GM18868 (cell line): Measurements from ENCODE around the gene UBE2QL1.

Experiments
- ATAC-seq: cut with Tn5 transposase; IDR thresholded peaks from one replicate; pipeline ENCODE4 v1.9.1; 2021; ENCODE audit warnings: mild to moderate bottlenecking, moderate library complexity; ENCODE audit not compliant: unreplicated experiment

Gene UBE2QL1

DNA sequence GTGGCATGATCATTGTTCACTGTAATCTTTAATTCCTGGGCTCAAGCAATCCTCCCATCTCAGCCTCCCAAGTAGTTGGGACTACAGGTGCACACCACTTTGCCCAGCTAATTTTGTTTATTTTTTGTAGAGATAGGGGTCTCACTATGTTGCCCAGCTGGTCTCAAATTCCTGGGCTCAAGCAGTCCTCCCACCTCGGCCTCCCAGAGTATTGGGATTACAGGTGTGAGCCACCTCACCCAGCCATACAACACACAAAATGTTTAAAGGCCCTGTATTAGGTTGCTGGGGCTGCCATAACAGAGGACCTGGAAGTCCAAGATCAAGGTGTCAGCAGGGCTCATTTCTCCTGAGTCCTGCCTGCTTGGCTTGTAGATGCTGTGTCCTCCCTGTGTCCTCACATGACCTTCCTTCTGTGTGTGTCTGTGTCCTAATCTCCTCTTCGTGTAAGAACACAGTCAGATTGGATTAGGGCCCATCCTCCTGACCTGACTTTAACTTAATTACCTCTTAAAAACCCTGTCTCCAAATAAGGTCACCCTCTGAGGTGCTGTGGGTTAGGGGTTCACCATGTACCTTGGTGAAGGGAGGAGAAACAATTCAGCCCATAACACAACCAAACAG, 5.4 kb downstream of the UBE2QL1 start:
- ATAC-seq, result no peak

DNA sequence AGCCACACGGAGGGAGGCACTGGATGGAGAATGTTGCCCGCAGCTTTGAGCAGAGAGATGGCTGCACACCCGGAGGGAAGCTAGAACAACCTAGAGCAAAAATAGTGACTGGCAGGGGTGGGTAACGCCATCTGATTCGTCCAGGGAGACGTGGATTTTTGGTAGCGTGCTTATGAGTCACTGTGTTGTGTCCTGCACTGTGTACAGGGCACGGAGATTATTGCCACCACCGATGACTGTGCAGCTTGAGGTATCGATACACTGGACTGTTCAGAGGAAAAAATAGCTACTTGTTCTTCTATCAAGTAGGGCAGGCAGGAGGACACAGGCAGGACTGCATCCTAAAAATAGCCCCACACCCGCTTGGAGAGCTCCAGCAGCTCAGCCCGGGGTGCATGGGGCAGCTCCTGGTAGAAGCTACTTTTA, 6.0 kb downstream of the UBE2QL1 start:
- no peak for ATAC-seq

DNA sequence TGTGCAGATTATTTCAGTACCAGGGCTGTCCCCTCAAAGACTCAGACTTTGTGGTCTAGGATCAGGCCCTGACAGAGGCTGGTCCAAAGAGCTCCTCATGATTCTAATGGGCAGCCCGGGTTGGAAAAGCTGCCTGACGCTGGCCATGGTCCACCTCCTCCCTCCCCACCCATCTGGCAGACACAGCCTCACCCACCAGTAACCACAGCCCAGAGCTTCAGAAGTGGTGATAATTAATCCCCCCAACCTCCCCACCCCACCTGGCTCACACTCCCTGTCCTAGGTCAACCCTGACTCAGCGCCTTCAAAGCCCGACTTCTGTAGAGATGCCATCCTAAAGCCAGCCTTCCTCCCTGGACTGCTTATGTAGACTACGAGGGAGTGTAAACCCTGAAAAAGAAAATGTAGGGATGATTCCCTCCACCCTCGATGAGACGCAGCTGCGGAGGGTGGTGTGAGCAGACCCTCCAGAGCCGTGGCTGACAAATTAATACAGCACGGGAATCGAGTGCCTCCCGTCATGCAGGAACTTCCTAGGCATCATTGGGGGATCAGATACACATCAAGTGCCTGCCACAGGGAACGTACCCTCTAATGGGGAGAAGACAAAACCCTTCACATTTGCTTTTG, 7.0 kb downstream of the UBE2QL1 start:
- no peak for ATAC-seq

DNA sequence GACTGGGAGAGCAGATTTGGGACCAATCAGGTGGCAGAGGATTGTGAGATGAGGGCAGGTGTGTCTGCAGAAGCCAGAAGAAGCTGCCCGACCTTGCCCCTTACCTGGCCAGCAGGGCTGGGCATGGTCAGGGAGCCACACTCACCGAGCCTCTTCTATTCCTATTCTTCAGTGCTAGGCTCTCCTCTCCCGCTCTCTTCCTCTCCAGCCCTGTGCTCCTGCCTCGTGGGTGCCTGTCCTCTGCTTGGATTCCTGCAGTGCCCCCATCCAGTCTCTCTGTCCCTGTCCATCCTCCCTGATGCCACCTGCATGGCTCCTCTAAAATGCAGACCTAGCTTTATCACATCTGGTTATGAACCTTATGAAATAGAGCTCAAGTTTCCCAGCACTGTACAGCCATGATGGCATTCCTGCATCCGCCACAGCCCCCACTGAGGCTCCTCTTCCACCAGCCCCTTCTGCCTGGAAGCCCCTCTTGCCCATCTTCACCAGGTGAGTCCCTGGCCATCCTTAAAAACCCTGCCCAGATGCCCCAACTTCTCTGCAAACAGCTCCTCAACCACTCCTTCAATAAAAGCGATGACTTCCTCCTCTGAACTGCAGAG, 8.2 kb downstream of the UBE2QL1 start:
- ATAC-seq, result no peak

DNA sequence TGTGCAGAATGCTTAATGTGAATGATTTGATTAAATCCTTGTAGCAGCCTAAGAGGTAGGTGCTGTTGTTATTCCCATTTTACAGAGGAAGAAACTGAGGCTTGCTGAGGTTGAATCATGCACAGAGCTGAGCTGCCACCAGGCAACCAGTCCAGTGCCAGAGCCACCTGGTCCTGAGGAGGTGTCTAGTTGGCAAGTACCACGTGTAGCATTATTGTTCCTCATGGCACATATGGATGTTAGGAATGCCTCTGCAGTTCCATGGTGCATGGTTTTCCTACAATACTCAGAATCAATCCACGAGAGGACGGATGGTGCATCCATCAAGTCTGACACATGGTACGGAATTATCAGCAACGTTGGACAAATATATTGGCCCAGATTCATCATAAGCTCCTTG, 8.9 kb downstream of the UBE2QL1 start:
- ATAC-seq, result no peak

DNA sequence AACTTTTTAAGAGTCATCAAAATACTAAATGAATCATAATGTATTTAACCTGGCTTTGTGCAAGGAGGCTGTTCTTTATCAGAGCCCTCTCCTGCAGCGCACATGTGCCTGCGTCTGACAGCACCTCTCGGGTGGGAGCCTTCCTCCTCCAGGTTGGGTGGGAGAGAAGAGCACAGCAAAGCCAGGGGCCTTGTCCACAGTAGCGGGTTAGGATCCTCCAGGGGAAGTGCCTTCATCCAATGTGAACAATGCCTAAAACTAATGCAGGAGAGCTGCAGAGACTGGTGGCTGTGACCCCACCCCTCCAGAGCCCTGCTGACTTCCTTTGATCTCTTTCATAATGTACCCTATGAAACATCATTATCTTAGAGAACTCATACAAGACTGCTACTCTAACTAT, 10.2 kb downstream of the UBE2QL1 start:
- no peak for ATAC-seq

DNA sequence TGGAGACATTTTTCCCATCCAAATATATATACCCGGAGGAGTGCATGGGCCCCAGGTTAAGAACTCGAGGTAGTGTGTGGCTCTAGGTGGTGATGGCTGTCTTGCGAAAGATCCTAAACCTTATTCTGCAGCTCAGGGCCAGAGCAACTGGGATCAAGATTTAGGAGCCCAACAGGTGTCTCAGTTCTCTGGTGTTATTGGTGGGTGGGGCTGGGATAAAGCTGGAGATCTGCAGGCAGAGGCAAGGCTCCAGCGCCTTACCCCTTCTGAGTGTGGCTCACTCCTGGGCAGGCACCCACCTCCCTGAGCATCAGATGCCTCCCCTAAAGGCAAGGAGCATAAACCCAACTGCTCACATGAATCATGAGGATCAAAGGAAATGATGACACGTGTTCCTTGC, 11.2 kb downstream of the UBE2QL1 start:
- no peak for ATAC-seq

DNA sequence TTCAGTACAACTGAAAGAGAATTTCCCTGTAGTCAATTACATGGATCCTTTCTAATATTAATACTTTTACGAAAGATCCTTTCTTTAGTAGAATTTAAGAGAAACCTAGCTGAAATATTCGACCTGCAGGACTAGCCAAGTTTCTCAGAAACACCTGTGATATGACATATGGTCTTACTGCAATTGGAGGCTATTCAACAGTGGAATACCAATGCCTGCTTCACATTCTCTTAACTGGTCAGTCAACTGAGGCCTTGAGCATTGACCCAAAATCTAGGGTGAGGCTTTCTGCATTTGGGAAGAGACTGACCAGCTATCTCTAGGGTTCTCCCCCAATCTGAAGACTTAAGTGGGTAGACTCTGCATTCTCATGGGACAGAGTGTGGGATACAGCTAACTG, 12.3 kb downstream of the UBE2QL1 start:
- no peak for ATAC-seq

DNA sequence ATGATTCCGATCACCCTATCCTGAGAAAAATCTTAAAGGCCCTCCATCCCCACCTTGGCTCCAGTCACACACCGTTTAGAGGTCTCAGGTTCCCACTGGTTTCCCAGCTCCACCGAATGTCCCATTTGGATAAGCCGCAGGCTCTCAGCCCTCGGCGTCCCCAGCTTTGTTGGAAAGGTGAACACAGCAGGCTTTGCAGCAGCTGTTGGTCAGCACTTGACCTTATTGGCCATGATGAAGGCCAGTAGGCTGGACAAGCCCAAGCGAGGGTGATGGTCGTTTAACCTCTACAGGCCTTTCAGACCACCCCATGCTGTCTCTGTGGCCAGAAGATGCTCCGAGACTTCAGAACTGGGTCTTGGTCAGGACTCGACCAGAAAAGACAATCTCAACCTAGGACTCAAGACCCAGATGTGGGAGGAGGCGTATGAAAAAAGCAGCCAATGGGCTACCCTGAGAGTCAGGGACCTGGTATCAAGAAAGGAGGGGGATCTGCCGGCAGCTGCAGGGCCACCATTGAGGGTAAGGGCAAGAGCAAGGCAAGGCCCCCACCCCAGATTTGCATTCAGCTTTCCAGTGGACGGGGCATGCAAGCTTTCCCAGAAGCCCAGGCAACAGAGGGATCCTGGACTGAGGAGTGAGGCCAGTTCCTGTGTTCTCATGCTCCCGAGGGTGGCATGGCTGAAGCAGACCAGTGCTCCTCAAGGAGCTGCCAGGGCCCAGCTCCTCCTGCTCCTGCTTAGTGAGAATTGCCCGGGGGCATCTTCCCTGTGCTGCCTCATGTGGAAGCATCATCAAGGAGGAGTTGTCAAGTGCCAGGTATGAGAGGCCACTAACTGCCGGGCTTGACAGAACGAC, 13.4 kb downstream of the UBE2QL1 start:
- no peak for ATAC-seq

DNA sequence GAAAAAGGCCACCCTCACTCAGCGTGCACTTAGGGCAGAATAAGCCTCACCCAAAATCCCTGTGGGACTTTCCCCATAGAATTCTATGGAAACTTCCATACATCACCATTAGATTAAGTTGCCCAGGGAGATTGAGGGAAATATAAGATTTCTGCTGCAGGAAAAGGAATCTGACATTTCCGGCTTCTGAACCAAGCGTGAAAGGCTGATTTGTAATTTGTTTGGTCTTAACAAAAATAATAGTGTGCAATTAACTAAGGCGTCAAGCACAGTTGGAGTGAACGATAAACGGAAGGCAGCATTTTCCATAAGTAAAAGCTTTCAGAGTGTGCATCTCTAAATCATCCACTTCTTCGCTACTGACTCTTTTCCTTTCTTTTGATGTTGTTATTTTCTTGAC, 14.0 kb downstream of the UBE2QL1 start:
- no peak for ATAC-seq

DNA sequence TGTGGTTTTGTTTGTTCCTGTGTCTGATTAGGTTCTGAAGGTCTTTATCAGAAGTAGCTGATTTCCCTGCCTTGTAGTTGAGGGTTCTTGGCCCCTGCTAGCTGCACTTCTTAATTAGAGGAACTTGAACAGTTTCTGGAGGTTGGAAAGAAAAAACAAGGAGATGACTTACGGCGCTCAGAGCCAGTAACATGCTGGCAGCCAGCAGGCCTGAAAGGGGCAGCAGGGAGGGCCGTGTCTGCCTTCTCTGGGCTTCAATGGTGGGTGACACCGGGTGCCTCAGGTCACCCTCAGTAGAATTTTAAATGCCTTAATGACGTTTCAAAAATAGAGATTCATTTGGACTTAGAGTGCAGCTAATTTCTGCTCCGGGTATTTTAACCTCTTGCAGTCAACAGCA, 15.8 kb downstream of the UBE2QL1 start:
- no peak for ATAC-seq

DNA sequence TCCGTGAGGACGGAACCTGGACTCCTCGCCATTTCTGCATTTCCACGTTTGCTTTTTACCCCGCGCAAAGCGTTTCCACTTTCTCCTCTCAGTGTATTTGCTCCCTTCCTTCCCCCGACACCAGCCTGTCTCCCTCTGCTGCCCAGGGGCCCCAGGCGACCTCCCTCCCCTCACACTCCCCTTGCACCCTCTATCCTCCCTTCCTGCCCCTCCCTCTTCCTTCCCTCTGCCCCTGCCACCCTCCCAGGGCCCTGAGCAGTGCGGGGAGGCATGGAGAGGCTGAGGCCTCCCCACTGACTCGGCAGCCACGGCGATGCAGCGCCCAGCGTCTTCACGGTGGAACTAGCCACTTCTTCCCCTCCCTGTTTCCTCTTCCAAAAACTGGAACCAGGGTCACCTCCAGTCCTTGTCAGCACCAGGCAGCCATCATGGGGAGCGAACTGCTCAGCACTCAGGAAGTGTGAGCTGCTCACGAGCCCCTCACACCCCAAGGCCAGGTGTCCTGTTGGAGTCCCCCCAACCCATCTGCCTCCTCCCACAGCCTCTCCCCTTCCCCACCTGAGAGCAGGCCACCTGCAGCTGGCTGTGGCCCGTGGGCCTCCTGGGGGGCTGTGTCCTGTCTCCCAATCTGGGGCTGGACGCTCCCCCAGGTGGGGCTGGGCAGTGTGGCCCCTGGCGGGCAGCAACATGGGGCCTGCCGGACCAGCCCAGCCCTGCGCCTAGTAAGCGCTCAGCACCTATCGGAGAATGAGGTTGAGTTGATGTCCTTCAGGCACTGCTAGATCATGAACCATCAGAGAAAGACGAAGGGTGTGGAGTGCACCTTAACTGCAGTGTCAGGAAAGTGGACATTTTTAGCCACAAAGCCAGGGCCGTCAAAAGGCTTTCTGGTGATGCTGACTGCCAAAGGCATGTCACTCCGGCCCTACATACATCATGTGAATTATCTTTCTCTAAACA, 17.5 kb downstream of the UBE2QL1 start:
- ATAC-seq, result no peak

DNA sequence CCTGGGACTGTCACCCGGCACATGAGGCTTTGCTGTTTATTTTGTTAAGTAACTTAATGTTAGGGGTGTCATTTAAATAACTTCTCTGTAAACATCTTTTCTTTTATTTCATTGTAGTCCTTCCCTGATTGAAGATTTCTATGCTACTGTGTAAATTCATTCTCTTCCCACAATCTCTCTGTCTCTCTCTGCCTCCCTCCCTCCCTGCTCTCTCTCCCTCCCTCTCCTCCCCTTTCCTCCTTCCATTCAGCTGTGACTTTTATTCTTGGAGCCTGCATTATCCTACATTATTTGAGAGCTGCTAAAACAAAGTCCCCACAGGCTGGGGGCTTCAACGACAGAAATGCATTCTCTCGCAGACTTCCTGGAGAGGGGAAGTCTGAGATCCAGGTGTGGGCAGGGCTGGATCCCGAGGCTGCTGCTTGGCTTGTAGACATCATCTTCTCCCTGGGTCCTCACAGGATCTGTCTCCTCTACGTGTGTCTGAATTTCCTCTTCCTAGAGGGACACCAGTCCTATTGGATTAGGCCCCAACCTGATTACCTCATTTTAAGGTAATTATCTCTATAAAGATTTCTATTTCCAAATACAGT, 18.4 kb downstream of the UBE2QL1 start:
- no peak for ATAC-seq

DNA sequence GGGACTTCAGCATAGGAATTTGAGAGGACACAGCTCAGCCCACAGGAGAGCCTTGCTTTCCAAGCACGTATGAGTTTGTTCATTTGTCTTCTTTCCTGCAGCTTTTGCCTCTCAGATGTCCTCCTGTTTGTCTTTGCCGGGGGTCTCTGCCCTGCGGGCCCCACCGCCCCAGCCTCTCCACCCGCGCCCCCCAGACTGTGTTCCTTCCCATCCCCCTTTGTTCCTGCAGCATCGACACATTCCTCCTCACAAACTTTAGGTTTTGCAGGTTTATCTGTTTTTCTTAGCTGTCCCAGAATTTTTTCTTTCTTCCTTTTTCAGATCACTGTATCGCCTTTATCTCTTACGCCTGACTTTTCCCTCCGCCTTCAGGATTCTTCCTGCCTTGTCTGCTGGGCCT, 18.9 kb downstream of the UBE2QL1 start:
- no peak for ATAC-seq

DNA sequence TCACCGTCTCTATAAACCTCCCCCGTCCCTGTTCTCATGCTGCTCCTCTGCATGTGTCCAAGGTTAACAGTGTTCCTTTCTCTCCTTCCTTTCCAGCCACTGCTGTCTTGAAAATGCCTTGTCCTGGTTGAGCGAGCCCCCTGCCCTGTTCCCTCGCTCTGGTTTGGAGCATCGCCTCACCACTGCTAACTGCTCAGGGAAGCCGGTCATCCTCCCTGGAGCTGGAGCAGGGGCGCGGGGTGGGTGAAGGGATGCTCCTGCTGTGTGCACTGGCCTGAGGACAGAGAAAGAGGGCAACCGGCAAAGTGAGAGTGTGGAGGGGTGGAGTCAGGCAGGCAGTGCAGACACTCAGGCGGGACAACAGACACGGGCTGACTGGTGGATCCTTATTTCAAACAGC, 19.4 kb downstream of the UBE2QL1 start:
- no peak for ATAC-seq

DNA sequence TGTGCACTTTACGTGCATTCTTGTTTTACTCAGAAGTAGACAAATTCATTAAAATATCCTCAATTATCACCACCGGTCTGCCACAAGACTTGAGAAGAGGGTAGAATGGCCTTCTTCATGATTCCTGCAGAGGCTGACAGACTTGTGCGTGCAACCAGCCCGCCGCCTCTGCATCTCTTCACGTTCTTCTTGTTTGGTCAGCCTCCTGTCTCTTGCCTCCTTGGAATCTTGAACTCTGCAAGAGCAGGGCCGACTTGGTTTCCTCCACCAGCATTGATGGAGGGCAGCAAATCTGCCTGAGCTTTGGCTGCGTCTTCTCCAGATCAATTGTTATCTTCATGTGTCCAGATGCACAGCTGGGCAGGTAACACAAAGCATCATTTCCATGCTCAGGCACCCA, 20.2 kb downstream of the UBE2QL1 start:
- ATAC-seq, result no peak

DNA sequence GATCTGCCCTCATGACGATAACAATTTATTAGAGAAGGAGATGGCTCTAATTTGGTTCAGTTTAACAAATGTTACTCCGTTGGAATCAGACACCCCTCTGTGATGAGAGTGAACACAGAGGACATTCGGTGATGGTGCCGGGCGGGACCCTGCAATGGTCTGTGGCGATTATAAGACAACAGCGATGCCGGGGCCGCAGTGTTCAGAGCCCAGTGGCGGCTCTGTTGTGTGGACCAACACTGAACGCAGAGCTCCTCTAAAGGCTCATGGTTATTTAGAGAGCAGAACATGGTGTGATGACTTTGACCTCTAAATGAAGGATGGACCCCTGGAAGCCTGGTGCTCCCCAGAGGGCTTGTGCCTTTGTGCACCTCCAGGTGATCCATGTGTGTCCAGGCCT, 21.2 kb downstream of the UBE2QL1 start:
- ATAC-seq, result no peak

DNA sequence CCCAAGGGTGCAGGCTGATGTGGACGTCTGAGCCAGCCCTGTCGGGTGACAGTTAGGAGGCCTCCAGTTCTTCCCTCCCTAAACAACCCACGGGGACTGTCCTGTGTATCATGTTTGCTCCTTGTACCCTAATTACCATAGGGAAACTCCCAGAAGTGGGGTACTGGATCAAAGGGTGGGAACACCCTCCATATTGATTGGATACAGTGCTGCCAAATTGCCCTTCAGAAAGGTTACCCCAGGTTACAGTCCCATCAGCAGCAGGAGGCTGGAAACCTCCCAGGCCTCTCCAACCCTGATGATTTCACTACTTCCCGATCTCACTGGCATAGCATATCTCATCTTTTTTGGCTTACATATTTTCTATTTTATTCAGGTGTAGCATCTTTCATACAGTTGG, 22.0 kb downstream of the UBE2QL1 start:
- ATAC-seq, result no peak

DNA sequence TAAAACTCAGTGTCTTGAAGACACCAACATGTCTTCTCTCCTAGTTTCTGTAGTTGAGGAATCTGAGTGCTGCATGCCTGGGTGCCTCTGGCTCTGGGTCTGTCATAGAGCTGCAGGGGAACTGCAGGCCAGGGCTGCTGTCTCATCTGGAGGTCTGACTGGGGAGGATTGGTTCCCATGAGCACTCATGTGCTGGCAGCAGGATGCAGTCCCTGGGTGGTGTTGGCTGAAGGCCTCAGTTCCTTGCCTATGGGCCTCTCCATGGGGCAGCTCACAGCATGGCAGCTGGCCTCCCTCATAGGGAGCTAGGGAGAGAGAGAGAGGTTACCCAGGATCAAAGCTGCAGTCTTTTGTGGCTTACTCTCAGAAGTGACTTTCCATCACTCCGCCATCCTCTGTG, 22.6 kb downstream of the UBE2QL1 start:
- ATAC-seq, result no peak

DNA sequence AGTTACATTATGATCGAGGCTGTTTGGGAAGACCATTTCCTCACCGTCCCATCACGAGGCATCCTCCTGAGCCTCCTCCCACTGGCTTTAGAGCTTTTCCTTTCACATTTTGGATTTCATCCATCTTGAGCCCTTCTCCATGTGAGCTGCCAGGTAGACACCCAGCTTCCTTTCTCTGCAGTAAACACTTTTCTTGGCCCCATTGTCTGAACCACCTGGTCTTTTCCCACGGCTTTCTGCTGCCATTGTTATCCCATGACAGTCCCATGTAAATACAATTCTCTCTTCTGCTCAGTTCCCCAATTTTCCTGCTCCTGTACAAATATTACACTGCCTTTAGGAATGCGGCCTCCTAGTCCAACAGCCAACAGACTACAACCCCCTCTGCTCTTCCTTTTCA, 24.1 kb downstream of the UBE2QL1 start:
- ATAC-seq, result no peak
